Amniotic stem cell (primary cell): Measurements from ENCODE around the gene PEX5L.

Source experiments
- DNase-seq: peaks from one replicate; lab custom pipeline; 2025; lab: John Stamatoyannopoulos, UW

Gene PEX5L

GRCh38 chr3:179772297-179772696 lies 264.4 kb downstream of the PEX5L start:
- no peak for DNase-seq

GRCh38 chr3:179771797-179772196 lies 264.9 kb downstream of the PEX5L start:
- no peak for DNase-seq

GRCh38 chr3:179769411-179770247 lies 267.1 kb downstream of the PEX5L start:
- no peak for DNase-seq

- DNase-seq: peak; percentile 33
Observed at GRCh38 chr3:179768080-179768479, 268.7 kb downstream of the PEX5L start.

- DNase-seq: no peak
Observed at GRCh38 chr3:179766416-179767133, 270.2 kb downstream of the PEX5L start.

DNA sequence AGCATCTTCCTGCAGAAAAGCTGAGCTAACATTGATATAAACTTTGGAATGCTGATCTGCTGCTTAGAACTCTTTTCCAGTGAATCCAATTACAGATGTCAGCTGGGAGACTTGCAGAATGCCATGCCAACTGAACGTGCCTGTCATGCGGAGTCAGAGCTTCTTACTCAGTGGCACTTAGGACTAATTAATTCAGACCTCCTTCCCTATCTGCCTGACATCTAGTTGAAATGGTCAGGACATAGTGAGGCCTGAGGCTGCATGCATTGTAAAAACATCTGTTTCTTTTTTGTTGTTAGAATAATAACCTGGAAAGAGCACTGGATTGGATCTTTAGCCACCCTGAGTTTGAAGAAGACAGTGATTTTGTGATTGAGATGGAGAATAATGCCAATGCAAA lies 271.3 kb downstream of the PEX5L start:
- DNase-seq: no peak

- no peak for DNase-seq
Observed at GRCh38 chr3:179760944-179761343, 275.8 kb downstream of the PEX5L start.

GRCh38 chr3:179750720-179751328 lies 285.9 kb downstream of the PEX5L start:
- DNase-seq: no peak

DNA sequence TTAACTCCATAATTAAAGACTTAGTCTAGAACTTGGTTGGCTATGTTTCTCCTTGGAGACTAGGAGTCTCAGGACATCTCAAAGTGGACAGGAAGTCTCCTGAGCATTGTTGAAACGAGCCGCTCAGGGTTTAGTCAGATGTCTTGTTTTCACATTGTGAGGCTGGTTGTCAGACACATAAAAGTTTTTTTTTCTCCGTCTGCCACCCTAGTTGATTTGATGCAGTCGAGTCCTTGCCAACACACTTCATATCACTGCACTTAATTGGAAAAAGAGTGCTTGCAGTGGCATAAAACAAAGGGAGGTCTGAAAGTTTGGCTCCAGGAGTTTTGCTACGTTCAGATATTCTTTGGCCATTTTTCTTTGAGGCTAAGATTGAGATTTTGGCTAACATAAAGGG lies 291.0 kb downstream of the PEX5L start:
- DNase-seq: no peak

DNA sequence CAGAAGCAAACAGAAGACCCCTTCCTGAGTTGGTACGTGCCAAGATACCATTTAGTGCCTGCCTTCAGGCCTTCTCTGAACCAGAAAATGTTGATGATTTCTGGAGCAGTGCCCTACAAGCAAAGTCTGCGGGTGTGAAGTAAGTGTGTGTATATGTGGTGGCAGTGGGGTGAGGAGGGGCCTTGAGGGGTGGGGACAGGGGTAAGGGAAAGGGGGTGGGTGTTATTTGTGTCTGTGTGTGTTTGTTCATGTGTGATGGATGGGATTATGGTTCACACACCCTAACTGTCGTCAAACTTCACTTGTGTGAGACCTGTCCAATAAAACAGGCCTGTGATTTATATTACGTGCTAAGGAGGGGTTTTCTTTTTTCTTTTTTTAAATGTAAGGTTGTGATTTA lies 291.7 kb downstream of the PEX5L start:
- no peak for DNase-seq
